IPS-18c (cell line): ENCODE results near the gene XDH.

Experiments used
- H3K4me3 ChIP-seq: 2 replicates; pipeline ENCODE4 v1.7.0; 2013; ENCODE audit warnings: low read depth, mild to moderate bottlenecking, low read length, moderate library complexity; ENCODE audit not compliant: insufficient read depth
- H3K9me3 ChIP-seq: one replicate; pipeline ENCODE4 v1.6.1; 2013; ENCODE audit warnings: mild to moderate bottlenecking, low read length, moderate library complexity; ENCODE audit not compliant: control insufficient read depth, insufficient read depth

The XDH gene

GRCh38 chr2:31380243-31380642 is 34.3 kb downstream of the XDH start:
- H3K4me3 ChIP-seq: no peak overlapping the region
- H3K9me3 ChIP-seq: peaks cover 2% of the 10 kb centered on the region

GRCh38 chr2:31379747-31380146 is 34.8 kb downstream of the XDH start:
- peaks cover 2% of the 10 kb centered on the region for H3K9me3 ChIP-seq
- H3K4me3 ChIP-seq: no peak overlapping the region

GRCh38 chr2:31378791-31379501 is 35.6 kb downstream of the XDH start:
- H3K4me3 ChIP-seq: no peak overlapping the region
- H3K9me3 ChIP-seq: peaks cover 2% of the 10 kb centered on the region

- Histone ChIP-seq H3K4me3 (no peak overlapping the region), H3K9me3 (peaks cover 2% of the 10 kb centered on the region)
Observed at GRCh38 chr2:31378389-31378788, 36.2 kb downstream of the XDH start.

GRCh38 chr2:31373127-31373526 is 41.4 kb downstream of the XDH start:
- Histone ChIP-seq H3K4me3 (no peak overlapping the region), H3K9me3 (peaks cover 2% of the 10 kb centered on the region)

GRCh38 chr2:31372097-31372496 is 42.4 kb downstream of the XDH start:
- H3K4me3 ChIP-seq: no peak overlapping the region
- H3K9me3 ChIP-seq: no peaks in the 10 kb centered on the region

- Histone ChIP-seq H3K9me3 (no peaks in the 10 kb centered on the region), H3K4me3 (no peak overlapping the region)
Observed at GRCh38 chr2:31371691-31372090, 42.9 kb downstream of the XDH start.

GRCh38 chr2:31366733-31367132 is 47.8 kb downstream of the XDH start:
- Histone ChIP-seq H3K9me3 (no peaks in the 10 kb centered on the region), H3K4me3 (no peak overlapping the region)

DNA sequence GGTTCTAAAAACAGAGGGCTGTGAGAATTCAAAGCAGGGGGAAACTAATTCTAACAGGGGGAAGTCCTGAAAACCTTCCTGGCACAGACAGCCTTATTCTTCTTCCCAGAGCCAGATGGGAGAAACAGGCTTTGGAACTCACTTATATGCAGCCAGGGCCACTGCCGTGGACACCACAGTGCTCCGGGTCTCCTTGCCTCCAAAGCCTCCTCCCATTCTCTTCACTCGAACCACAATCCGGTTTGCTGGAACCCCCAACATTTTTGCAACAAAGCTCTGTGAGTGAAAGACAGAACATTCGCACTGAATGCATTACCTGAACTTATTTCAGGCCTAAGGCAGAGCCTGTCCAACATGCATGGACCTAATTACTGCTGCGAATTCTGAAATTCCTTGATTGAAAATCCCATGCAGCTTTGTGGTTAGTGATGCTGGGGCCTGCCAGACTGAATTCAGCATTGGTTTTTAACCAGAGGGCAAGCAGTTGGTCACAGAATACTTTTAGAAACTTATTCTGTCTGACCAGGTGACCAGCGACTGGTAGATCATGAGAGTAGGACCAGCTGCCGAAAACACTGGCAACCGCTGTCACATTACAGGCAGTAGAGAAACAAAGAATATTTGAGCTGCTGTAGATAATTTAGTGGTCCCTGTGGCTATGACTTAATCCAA is 48.6 kb downstream of the XDH start:
- no peak overlapping the region for H3K4me3 ChIP-seq
- H3K9me3 ChIP-seq: no peaks in the 10 kb centered on the region

- H3K9me3 ChIP-seq: no peaks in the 10 kb centered on the region
- no peak overlapping the region for H3K4me3 ChIP-seq
Observed at GRCh38 chr2:31365348-31365747, 49.2 kb downstream of the XDH start.

GRCh38 chr2:31363956-31364750 is 50.4 kb downstream of the XDH start:
- Histone ChIP-seq H3K4me3 (no peak overlapping the region), H3K9me3 (no peaks in the 10 kb centered on the region)

GRCh38 chr2:31362581-31362980 is 52.0 kb downstream of the XDH start:
- H3K4me3 ChIP-seq: no peak overlapping the region

DNA sequence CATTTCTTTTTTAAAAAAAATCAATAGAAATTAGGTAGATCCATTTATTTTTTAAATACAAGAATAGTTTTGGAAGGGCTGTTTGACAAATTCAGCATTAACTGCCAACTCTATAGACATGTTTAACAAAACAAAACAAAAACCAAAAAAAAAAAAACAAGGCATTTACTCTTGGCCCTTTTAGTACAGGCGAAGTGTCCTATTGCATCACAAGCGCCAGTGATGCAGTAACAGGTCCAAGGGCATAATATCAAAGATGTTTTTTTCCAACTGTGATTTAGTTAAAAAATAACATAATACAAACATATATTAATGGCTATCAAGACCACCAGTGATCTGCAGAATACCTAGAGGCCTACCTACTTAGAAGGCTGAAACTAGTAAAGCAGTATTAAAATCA is 55.3 kb downstream of the XDH start:
- Histone ChIP-seq H3K9me3 (no peaks in the 10 kb centered on the region), H3K4me3 (no peak overlapping the region)

More at GRCh38 chr2:31362581-31362980, 52.0 kb downstream of the XDH start:
- no peaks in the 10 kb centered on the region for H3K9me3 ChIP-seq

DNA sequence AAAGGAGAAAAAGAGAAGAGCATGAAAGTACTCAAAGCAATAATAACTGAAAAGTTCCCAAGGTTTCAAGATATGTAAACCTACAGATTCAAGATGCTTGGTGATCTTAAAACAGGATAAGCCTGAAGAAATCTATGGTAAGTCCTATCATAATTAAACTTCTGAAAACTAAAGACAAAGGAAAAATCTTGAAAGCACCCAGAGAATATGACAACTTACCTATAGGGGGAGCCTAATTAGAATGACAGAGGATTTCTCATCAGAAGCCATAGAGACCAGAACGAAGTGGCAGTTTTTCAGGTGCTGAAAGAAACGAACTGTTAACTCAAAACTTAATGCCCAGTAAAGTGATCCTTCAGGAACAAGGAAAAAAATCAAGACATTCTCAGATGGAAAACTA is 59.7 kb downstream of the XDH start:
- Histone ChIP-seq H3K4me3 (no peak overlapping the region), H3K9me3 (no peaks in the 10 kb centered on the region)

- Histone ChIP-seq H3K4me3 (no peak overlapping the region), H3K9me3 (no peaks in the 10 kb centered on the region)
Observed at GRCh38 chr2:31353179-31353578, 61.4 kb downstream of the XDH start.

GRCh38 chr2:31349684-31350083 is 64.9 kb downstream of the XDH start:
- no peaks in the 10 kb centered on the region for H3K9me3 ChIP-seq

DNA sequence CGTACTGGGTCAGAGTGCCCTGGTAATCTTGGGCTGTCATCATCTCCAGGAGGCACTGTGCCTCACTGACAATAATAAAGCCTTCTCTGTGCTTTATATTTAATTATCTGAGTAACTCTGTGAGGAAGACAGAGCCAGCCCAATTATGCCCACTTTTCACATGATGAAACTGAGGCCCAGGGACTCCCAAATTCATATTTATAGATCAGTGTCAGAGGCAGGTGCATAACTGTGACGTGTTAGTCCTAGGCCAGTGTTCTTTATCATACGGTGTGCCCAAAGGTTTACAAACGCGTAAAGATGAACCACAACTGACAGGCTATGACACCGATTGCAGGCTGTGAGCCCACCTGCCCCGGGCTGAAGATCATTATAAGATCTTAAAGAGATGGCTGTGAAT is 65.4 kb downstream of the XDH start:
- no peaks in the 10 kb centered on the region for H3K9me3 ChIP-seq

More at GRCh38 chr2:31349684-31350083, 64.9 kb downstream of the XDH start:
- H3K4me3 ChIP-seq: no peak overlapping the region

DNA sequence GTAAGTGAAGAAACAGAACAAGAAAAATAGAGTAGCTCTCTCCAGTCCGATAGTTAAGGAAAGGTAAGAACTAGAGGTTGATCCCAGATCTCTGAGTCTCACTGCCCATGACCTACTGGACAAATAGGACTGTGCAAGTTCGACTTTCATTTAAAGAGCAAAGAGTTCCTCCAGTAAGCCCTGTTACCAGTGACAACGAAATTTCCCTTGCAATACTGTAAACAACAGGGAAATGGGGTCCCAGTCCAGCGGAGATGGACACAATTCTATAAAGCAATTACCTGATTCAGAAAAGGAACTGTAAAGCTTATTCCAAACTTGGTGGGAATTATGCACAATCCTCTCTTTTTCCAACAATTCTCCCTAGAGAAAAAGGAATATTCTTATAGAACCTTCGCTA is 65.9 kb downstream of the XDH start:
- H3K9me3 ChIP-seq: no peaks in the 10 kb centered on the region

More for the DNA sequence above, 65.4 kb downstream of the XDH start:
- H3K4me3 ChIP-seq: no peak overlapping the region

More for the DNA sequence above, 65.9 kb downstream of the XDH start:
- H3K4me3 ChIP-seq: no peak overlapping the region
